ENCODE data around the gene DNAJA1. TPM values are rescaled to one million over a fixed set of nuclear protein-coding genes. Genes with fewer than 3 reads are reported as not detected.

DNAJA1 gene
- total RNA-seq, 1 experiment from 2014 or later: 117 TPM

- Histone ChIP-seq H3K27ac (ENCODE audit: low read depth, low read length) (no peak overlapping the region), H3K79me2 (ENCODE audit: insufficient read depth, low read length) (peaks cover 39% of the 10 kb centered on the region), H2AFZ (ENCODE audit: low read depth, low read length, poor library complexity, severe bottlenecking) (no peak overlapping the region), H3K27me3 (ENCODE audit: insufficient read depth, low read length) (no peaks in the 10 kb centered on the region), H3K9me3 (ENCODE audit: control insufficient read depth in 1 of 2, insufficient read depth in 1 of 2, low read depth in 1 of 2, low read length in 2 of 2) (no peaks in the 10 kb centered on the region), H3K4me3 (replicated peaks in 1 of 2; ENCODE audit: low read depth in 1 of 2, low read length in 2 of 2) (no peak overlapping the region), H3K4me2 (ENCODE audit: low read length) (no peak overlapping the region), H3K9me2 (ENCODE audit: insufficient read depth) (no peaks in the 10 kb centered on the region), H4K20me1 (ENCODE audit: insufficient read depth) (peaks cover 7% of the 10 kb centered on the region; the same call in 1 of the 2 replicates), H3K36me3 (ENCODE audit: control insufficient read depth in 1 of 2, insufficient read depth in 2 of 2, low read length in 2 of 2) (peaks cover 9 to 10% of the 10 kb centered on the region in 2 experiments; a peak in 1 of 4 replicates), H3K4me1 (ENCODE audit: control insufficient read depth in 1 of 2, insufficient read depth in 2 of 2, low read length in 2 of 2) (no peaks in the 10 kb centered on the region), H3K9ac (ENCODE audit: low read length) (no peak overlapping the region)
- CTCF ChIA-PET: no interaction called here
- intact Hi-C loops (cut with micrococcal nuclease): no loop called here
- no peak for TF ChIP-seq TCF7L2 (IDR thresholded peaks at IDR 0.05; ENCODE audit: borderline replicate concordance, extremely low read depth, insufficient read depth, insufficient read length)
- no peak for TF ChIP-seq SP1 (IDR thresholded peaks at IDR 0.05; ENCODE audit: low read depth)
- no peak for TF ChIP-seq FOSL1 (IDR thresholded peaks at IDR 0.05; ENCODE audit: low read depth)
- no peak for TF ChIP-seq ELF1 (IDR thresholded peaks at IDR 0.05; ENCODE audit: borderline replicate concordance, low read depth)
- TF ChIP-seq EGR1 (IDR thresholded peaks at IDR 0.05; ENCODE audit: low read depth): no peak
- TF ChIP-seq RAD21 (IDR thresholded peaks at IDR 0.05; ENCODE audit: low read depth): no peak
- TF ChIP-seq SIN3A (IDR thresholded peaks at IDR 0.05; ENCODE audit: low read depth): no peak
- TF ChIP-seq, protein P1, sequence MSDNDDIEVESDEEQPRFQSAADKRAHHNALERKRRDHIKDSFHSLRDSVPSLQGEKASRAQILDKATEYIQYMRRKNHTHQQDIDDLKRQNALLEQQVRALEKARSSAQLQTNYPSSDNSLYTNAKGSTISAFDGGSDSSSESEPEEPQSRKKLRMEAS (IDR thresholded peaks at IDR 0.05): no peak
- TF ChIP-seq SRF (IDR thresholded peaks at IDR 0.05; ENCODE audit: low read depth): no peak
- TF ChIP-seq EZH2 (IDR thresholded peaks at IDR 0.05): no peak
- TF ChIP-seq, protein P2, sequence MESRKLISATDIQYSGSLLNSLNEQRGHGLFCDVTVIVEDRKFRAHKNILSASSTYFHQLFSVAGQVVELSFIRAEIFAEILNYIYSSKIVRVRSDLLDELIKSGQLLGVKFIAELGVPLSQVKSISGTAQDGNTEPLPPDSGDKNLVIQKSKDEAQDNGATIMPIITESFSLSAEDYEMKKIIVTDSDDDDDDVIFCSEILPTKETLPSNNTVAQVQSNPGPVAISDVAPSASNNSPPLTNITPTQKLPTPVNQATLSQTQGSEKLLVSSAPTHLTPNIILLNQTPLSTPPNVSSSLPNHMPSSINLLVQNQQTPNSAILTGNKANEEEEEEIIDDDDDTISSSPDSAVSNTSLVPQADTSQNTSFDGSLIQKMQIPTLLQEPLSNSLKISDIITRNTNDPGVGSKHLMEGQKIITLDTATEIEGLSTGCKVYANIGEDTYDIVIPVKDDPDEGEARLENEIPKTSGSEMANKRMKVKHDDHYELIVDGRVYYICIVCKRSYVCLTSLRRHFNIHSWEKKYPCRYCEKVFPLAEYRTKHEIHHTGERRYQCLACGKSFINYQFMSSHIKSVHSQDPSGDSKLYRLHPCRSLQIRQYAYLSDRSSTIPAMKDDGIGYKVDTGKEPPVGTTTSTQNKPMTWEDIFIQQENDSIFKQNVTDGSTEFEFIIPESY (IDR thresholded peaks at IDR 0.05; ENCODE audit: extremely low read depth, insufficient replicate concordance, low read length): no peak
- TF ChIP-seq EZH2phosphoT487 (IDR thresholded peaks at IDR 0.05; ENCODE audit: borderline replicate concordance): no peak
- TF ChIP-seq JUND (IDR thresholded peaks at IDR 0.05): no peak
- TF ChIP-seq, protein P3, sequence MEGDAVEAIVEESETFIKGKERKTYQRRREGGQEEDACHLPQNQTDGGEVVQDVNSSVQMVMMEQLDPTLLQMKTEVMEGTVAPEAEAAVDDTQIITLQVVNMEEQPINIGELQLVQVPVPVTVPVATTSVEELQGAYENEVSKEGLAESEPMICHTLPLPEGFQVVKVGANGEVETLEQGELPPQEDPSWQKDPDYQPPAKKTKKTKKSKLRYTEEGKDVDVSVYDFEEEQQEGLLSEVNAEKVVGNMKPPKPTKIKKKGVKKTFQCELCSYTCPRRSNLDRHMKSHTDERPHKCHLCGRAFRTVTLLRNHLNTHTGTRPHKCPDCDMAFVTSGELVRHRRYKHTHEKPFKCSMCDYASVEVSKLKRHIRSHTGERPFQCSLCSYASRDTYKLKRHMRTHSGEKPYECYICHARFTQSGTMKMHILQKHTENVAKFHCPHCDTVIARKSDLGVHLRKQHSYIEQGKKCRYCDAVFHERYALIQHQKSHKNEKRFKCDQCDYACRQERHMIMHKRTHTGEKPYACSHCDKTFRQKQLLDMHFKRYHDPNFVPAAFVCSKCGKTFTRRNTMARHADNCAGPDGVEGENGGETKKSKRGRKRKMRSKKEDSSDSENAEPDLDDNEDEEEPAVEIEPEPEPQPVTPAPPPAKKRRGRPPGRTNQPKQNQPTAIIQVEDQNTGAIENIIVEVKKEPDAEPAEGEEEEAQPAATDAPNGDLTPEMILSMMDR (IDR thresholded peaks at IDR 0.05 in 2 of 3, conservative IDR thresholded peaks at IDR 0.05 in 1 of 3; ENCODE audit: borderline replicate concordance in 1 of 3, insufficient read depth in 1 of 3, low read depth in 2 of 3, low read length in 2 of 3): no peak
- no peak for TF ChIP-seq CBX3 (IDR thresholded peaks at IDR 0.05; ENCODE audit: low read depth)
- no peak for TF ChIP-seq ZNF274 (IDR thresholded peaks at IDR 0.05; ENCODE audit: low read depth, low read length)
- RAD21 ChIA-PET (ENCODE audit: low non-redundant PET in 1 of 2, low total read pairs in 2 of 2, uncharacterized antibody in 2 of 2, unreplicated experiment in 2 of 2): no interaction called here
- DNase-seq (ENCODE audit: low read depth, low spot score): no peak
- POLR2A ChIA-PET: interaction anchor here (8.1 kb wide), 1 partner anchor 8 kb away, joined by 58 read pairs; the partner anchor contains the start of gene DNAJA1
- ATAC-seq: no peak
- no TSS peak for BruUV-seq (replicated peaks)
These were observed 7.6 kb upstream of the DNAJA1 start for GRCh38 chr9:33017283-33018041.
